H54 (cell line): Measurements from ENCODE around the gene APOL3.
"Not testable (repeated sequence)": the region's sequence is repeated elsewhere in the genome, so short reads cannot be mapped to it uniquely, and the experiment has no call there.

Experiments used
- DNase-seq: peaks from one replicate; pipeline ENCODE4 v3.0.0; 2011; ENCODE audit warnings: low spot score, mixed read lengths; ENCODE audit not compliant: insufficient read length
- FAIRE-seq: peaks from 3 replicates; lab custom pipeline; 2011; peaks lifted over from hg19 to GRCh38; lab: Jason Lieb, UNC
- POLR2A ChIP-seq: IDR thresholded peaks from 2 replicates; pipeline ENCODE4 v1.6.1; 2011; ENCODE audit warnings: low read depth, mild to moderate bottlenecking, low read length

Gene APOL3

GRCh38 chr22:36156515-36157419, 3.8 kb downstream of the APOL3 start:
- FAIRE-seq (peak; percentile 6), DNase-seq (peak; percentile 56)
- no peak for TF ChIP-seq POLR2A

- DNase-seq = no peak
- no peak for FAIRE-seq
- TF ChIP-seq POLR2A = no peak
Observed at GRCh38 chr22:36156119-36156514, 4.4 kb downstream of the APOL3 start.

DNA sequence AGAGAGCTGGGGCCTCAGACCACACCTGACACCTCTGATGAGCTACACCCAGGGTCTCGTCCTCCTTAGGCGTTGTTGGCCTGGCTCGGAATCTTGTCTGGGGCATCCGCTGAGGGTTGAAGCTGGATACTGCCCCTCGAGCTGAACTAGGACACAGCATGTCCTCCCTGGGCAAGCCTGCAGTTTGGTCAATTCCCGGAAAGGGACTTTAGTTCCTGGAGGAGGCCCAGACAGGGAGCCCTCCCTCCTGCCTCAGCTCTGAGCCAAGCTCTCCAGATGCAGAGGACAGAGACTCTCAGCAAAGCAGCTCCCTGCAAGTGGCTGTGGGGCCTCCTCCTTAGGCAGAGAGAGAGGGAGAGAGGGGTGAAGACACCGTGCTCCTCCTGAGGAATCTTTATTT, 4.9 kb downstream of the APOL3 start:
- no peak for FAIRE-seq
- no peak for DNase-seq
- no peak for TF ChIP-seq POLR2A

- FAIRE-seq = no peak
- no peak for TF ChIP-seq POLR2A
Observed at GRCh38 chr22:36154423-36154945, 6.1 kb downstream of the APOL3 start.

GRCh38 chr22:36153501-36154422, 6.8 kb downstream of the APOL3 start:
- DNase-seq (no peak), FAIRE-seq (no peak)
- no peak for TF ChIP-seq POLR2A

More at GRCh38 chr22:36154423-36154945, 6.1 kb downstream of the APOL3 start:
- DNase-seq = no peak

- DNase-seq, FAIRE-seq: not testable (repeated sequence)
Observed at GRCh38 chr22:36152821-36153220, 7.7 kb downstream of the APOL3 start.

DNA sequence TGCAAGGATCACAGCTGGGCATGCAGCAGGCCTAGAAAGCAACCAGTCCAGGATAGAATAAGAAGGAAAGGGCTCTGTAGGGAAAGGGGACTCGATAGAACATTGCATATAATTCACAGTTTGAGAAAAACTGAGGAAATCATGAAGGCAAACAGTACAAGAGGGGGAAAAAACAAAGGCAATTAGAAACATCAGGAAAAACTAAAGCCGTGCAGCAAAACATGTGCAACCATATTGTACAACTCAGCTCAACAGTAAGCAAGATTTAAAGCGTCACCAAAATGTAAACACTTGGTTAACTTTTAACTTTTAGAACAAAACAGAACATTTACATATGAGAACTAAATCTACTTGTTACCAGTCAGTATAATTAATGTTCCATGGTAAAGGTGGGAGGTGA, 8.5 kb downstream of the APOL3 start:
- DNase-seq (no peak), FAIRE-seq (no peak)
- no peak for TF ChIP-seq POLR2A

GRCh38 chr22:36151006-36151595, 9.5 kb downstream of the APOL3 start:
- TF ChIP-seq POLR2A = no peak
- FAIRE-seq (no peak), DNase-seq (no peak)

DNA sequence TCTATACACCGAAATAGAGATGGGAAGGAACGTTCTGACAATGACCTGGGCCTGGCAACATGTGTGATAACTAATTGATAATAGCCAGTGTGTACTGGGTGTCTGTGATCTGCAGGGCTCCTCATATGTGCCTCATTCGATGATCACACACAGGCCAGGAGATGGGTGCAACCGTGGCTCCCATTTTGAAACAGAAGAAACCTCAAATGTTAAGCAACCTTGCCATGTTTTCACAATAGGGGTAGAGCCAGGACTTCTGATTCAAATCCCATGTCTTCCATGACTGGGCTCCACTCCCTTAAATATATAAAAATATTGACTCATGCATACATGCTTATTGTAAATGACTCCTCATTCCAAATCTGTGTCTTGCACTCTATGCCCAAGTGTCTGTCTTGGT, 11.1 kb downstream of the APOL3 start:
- DNase-seq (no peak), FAIRE-seq (no peak)
- TF ChIP-seq POLR2A = no peak

GRCh38 chr22:36148411-36148810, 12.1 kb downstream of the APOL3 start:
- no peak for TF ChIP-seq POLR2A
- DNase-seq (no peak), FAIRE-seq (no peak)

DNA sequence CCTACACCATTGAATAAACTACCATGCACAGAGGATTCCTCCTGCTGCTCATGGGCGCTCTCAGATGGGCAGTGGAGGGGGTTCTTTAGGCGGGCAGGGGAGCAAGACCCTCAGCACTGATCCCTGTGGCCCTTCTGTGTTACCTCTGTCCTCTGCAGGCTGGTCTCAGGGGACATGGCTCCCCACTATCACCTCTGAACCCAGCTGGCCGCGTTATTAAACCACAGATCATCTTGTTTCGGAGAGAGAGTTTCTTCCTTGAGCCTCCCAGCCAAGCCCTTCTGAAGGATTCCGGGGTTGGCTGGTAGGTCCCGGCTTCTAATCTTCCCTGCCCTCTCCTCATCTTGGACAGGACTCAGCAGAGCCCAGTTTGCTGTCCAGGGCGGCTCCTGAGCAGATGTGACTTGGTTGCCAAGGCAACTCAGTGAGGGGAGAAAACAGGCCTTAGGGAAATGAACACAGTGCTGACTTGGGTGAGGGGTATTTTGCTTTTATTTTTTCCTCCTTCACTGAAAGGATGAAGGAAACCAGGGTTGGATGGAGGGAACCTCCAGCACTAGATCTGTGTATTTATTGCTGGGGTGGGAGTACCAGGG, 13.3 kb downstream of the APOL3 start:
- no peak for TF ChIP-seq POLR2A
- DNase-seq = no peak
- no peak for FAIRE-seq

GRCh38 chr22:36145881-36146280, 14.7 kb downstream of the APOL3 start:
- no peak for FAIRE-seq
- TF ChIP-seq POLR2A = no peak
- DNase-seq = no peak

- FAIRE-seq (peak; percentile 64), DNase-seq (peak; percentile 15)
- TF ChIP-seq POLR2A = no peak
Observed at GRCh38 chr22:36144886-36145541, 15.5 kb downstream of the APOL3 start.
